SK-N-SH (cell line): ENCODE measurements around the gene NECTIN2.
"Not testable (repeated sequence)": the region's sequence is repeated elsewhere in the genome, so short reads cannot be mapped to it uniquely, and the experiment has no call there.

Experiments
- CTCF ChIP-seq: fragments of 200-600 bp; sonication (generic); IDR thresholded peaks from 2 replicates; pipeline ENCODE4 v1.6.1; 2017; ENCODE audit warnings: antibody characterized with exemption, mild to moderate bottlenecking, moderate library complexity
- ELF1 ChIP-seq: IDR thresholded peaks from 2 replicates; pipeline ENCODE4 v1.4.0; 2012
- EP300 ChIP-seq, 2 experiments: IDR thresholded peaks; 2 replicates each; pipeline versions ENCODE4 v1.4.0 to v1.6.1; 2012; ENCODE audit warnings: borderline replicate concordance in 1 of 2, low read depth in 1 of 2, low read length in 1 of 2
- JUND ChIP-seq: IDR thresholded peaks from 2 replicates; pipeline ENCODE4 v1.4.0; 2012
- MAX ChIP-seq: IDR thresholded peaks from 2 replicates; pipeline ENCODE4 v1.4.0; 2012; ENCODE audit warnings: low read depth
- MXI1 ChIP-seq: IDR thresholded peaks from 2 replicates; pipeline ENCODE4 v1.6.1; 2012; ENCODE audit warnings: mild to moderate bottlenecking, low read depth, low read length, improper control_type of control experiment
- RAD21 ChIP-seq: IDR thresholded peaks from 2 replicates; pipeline ENCODE4 v1.6.1; 2012; ENCODE audit warnings: mild to moderate bottlenecking, low read length
- REST ChIP-seq: IDR thresholded peaks from 2 replicates; pipeline ENCODE4 v1.6.1; 2012; ENCODE audit warnings: mild to moderate bottlenecking, low read depth, low read length, moderate library complexity

- not testable (repeated sequence) for TF ChIP-seq CTCF; EP300 (IDR thresholded peaks at IDR 0.05; ENCODE audit: borderline replicate concordance in 1 of 2, low read depth in 1 of 2, low read length in 1 of 2); RAD21; MAX; JUND; REST; MXI1; ELF1
Measured at GRCh38 chr19:44911896-44912295, 65.8 kb downstream of the NECTIN2 start.
